ENCODE results near the gene ATP9B. TPM values are rescaled to one million over a fixed set of nuclear protein-coding genes. Genes with fewer than 3 reads are reported as not detected.

Gene ATP9B
- total and polyA plus RNA-seq, 7 donors, result 6.5 to 66.5 (median 28.1) TPM

DNA sequence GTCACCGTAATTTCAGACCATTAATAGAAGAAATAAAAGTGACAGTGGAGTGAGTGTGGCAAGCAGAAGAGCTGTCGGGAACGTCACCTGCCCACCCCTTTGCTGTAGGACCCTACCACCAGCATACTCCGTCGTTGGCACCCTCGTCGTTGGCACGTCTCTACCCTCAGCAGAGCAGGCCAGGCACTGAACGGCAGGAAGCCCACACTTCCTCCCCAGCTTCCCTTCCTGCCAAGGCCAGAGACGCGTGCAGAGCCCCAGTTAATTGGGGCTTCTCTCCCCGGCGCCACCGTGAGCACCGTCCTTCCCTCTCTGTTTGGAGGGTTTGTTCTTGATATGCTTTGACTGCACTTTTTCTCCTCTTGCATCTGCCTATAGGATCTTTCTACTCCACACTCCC lies 299.5 kb downstream of the ATP9B start:
- H3K4me3 ChIP-seq, result no peak overlapping the region
- TF ChIP-seq POLR2A (IDR thresholded peaks at IDR 0.05) (no peak), EP300 (IDR thresholded peaks at IDR 0.05) (no peak), POLR2AphosphoS5 (IDR thresholded peaks at IDR 0.05) (no peak), CTCF (IDR thresholded peaks at IDR 0.05) (no peak)
- 60 to 94% methylated on average over 15 of the region's 15 CpGs for WGBS, 2 donors
- no peaks in the 10 kb centered on the region for H3K4me1 ChIP-seq
- H3K27ac ChIP-seq, result no peak overlapping the region
- no peaks in the 10 kb centered on the region for H3K9me3 ChIP-seq
- H3K36me3 ChIP-seq, result peaks cover 0 to 27% (median 0%) of the 10 kb centered on the region in 4 donors
- intact Hi-C loops (cut with DNase I), result no loop called here
- no peaks in the 10 kb centered on the region for H3K27me3 ChIP-seq
- no peak for DNase-seq

- intact Hi-C loops (cut with DNase I), result no loop called here
- Histone ChIP-seq H3K9me3 (no peaks in the 10 kb centered on the region), H3K4me1 (no peaks in the 10 kb centered on the region), H3K36me3 (peaks cover 0 to 16% (median 0%) of the 10 kb centered on the region in 4 donors), H3K4me3 (no peak overlapping the region), H3K27me3 (no peaks in the 10 kb centered on the region), H3K27ac (no peak overlapping the region)
- DNase-seq, result no peak
- TF ChIP-seq POLR2AphosphoS5 (IDR thresholded peaks at IDR 0.05), result no peak
- no peak for TF ChIP-seq CTCF (IDR thresholded peaks at IDR 0.05)
- no peak for TF ChIP-seq POLR2A (IDR thresholded peaks at IDR 0.05)
- TF ChIP-seq EP300 (IDR thresholded peaks at IDR 0.05), result no peak
- 75 to 88% methylated on average over 14 of the region's 14 CpGs for WGBS, 2 donors
These were observed 302.4 kb downstream of the ATP9B start for GRCh38 chr18:79371561-79372121.

GRCh38 chr18:79372461-79372860 lies 303.3 kb downstream of the ATP9B start:
- Histone ChIP-seq H3K9me3 (no peaks in the 10 kb centered on the region), H3K27ac (no peak overlapping the region), H3K4me1 (no peaks in the 10 kb centered on the region), H3K36me3 (peaks cover 0 to 22% (median 0%) of the 10 kb centered on the region in 4 donors), H3K27me3 (no peaks in the 10 kb centered on the region), H3K4me3 (no peak overlapping the region)
- no peak for TF ChIP-seq POLR2A (IDR thresholded peaks at IDR 0.05)
- TF ChIP-seq EP300 (IDR thresholded peaks at IDR 0.05), result no peak
- no peak for TF ChIP-seq CTCF (IDR thresholded peaks at IDR 0.05)
- TF ChIP-seq POLR2AphosphoS5 (IDR thresholded peaks at IDR 0.05), result no peak
- intact Hi-C loops (cut with DNase I), result no loop called here
- WGBS, 2 donors, result 95% methylated on average over 10 of the region's 10 CpGs
- DNase-seq, result no peak

GRCh38 chr18:79372991-79373390 lies 303.8 kb downstream of the ATP9B start:
- WGBS, 2 donors, result 96 to 98% methylated on average over 2 of the region's 2 CpGs
- no peak for DNase-seq
- H3K36me3 ChIP-seq, result peaks cover 0 to 27% (median 0%) of the 10 kb centered on the region in 4 donors
- H3K4me3 ChIP-seq, result no peak overlapping the region
- intact Hi-C loops (cut with DNase I), result no loop called here
- H3K27me3 ChIP-seq, result no peaks in the 10 kb centered on the region
- no peak overlapping the region for H3K27ac ChIP-seq
- H3K4me1 ChIP-seq, result no peaks in the 10 kb centered on the region
- H3K9me3 ChIP-seq, result no peaks in the 10 kb centered on the region
- TF ChIP-seq POLR2A (IDR thresholded peaks at IDR 0.05) (no peak), POLR2AphosphoS5 (IDR thresholded peaks at IDR 0.05) (no peak), CTCF (IDR thresholded peaks at IDR 0.05) (no peak), EP300 (IDR thresholded peaks at IDR 0.05) (no peak)

GRCh38 chr18:79373736-79374135 lies 304.5 kb downstream of the ATP9B start:
- 96 to 97% methylated on average over 17 of the region's 17 CpGs for WGBS, 2 donors
- Histone ChIP-seq H3K4me3 (no peak overlapping the region), H3K36me3 (peaks cover 0 to 32% (median 0%) of the 10 kb centered on the region in 4 donors), H3K9me3 (no peaks in the 10 kb centered on the region), H3K27ac (no peak overlapping the region), H3K4me1 (peaks cover 0 to 1% (median 0%) of the 10 kb centered on the region in 4 donors), H3K27me3 (no peaks in the 10 kb centered on the region)
- no peak for DNase-seq
- intact Hi-C loops (cut with DNase I), result no loop called here
- TF ChIP-seq POLR2AphosphoS5 (IDR thresholded peaks at IDR 0.05) (no peak), POLR2A (IDR thresholded peaks at IDR 0.05) (no peak), CTCF (IDR thresholded peaks at IDR 0.05) (no peak), EP300 (IDR thresholded peaks at IDR 0.05) (no peak)

Measured in sigmoid colon (tissue), 7 donors.